WTC11 (cell line): ENCODE data around the gene WFDC1. TPM values are rescaled to one million over a fixed set of nuclear protein-coding genes. Genes with fewer than 3 reads are reported as not detected.

ENCODE experiments used
- ATAC-seq: fragments of 200-7000 bp; cut with Tn5 transposase; 2 replicates; pipeline ENCODE4 v1.10.0; 2021; ENCODE audit warnings: mild to moderate bottlenecking, moderate library complexity
- CTCF ChIA-PET: fragments of 300-600 bp; sonication (Branson Sonifier 250); formaldehyde crosslinking; loops from one replicate; lab custom pipeline; 2021; ENCODE audit warnings: antibody characterized with exemption; lab: Charles Lee
- POLR2A ChIA-PET: fragments of 350-600 bp; sonication (Branson Sonifier 250); formaldehyde crosslinking; loops from one replicate; lab custom pipeline; 2021; ENCODE audit warnings: antibody characterized with exemption; lab: Charles Lee
- DNase-seq: peaks from one replicate; pipeline ENCODE4 v3.0.0; 2021; ENCODE audit warnings: low spot score
- H3K27ac Mint-ChIP-seq: 2 replicates; pipeline ENCODE4 v1.8.0; 2021; ENCODE audit warnings: mixed read lengths
- H3K27me3 Mint-ChIP-seq: 2 replicates; pipeline ENCODE4 v1.8.0; 2021; ENCODE audit warnings: low read depth, mild to moderate bottlenecking, moderate library complexity, mixed read lengths
- H3K36me3 Mint-ChIP-seq: 2 replicates; pipeline ENCODE4 v1.8.0; 2021; ENCODE audit warnings: mixed read lengths
- H3K4me1 Mint-ChIP-seq: 2 replicates; pipeline ENCODE4 v1.8.0; 2022; ENCODE audit warnings: mixed read lengths
- H3K4me3 Mint-ChIP-seq: 2 replicates; pipeline ENCODE4 v1.8.0; 2021; ENCODE audit warnings: mild to moderate bottlenecking, moderate library complexity, mixed read lengths
- H3K9me3 Mint-ChIP-seq: 2 replicates; pipeline ENCODE4 v1.8.0; 2021; ENCODE audit warnings: mixed read lengths
- ATF6 ChIP-seq: sonication (generic); formaldehyde crosslinking; IDR thresholded peaks from 2 replicates; pipeline ENCODE4 v1.8.1; 2023; ENCODE audit warnings: mild to moderate bottlenecking, missing genetic modification reagents
- GRHL2 ChIP-seq: fragments of 250-450 bp; sonication (Bioruptor Pico); IDR thresholded peaks from 2 replicates; pipeline ENCODE4 v1.8.0; 2022; ENCODE audit warnings: mild to moderate bottlenecking, moderate library complexity; ENCODE audit not compliant: insufficient replicate concordance, severe bottlenecking
- KAT7 ChIP-seq: sonication (generic); formaldehyde crosslinking; IDR thresholded peaks from 2 replicates; pipeline ENCODE4 v1.8.1; 2023; ENCODE audit warnings: missing genetic modification reagents, mild to moderate bottlenecking, borderline replicate concordance
- NR3C1 ChIP-seq: sonication (generic); formaldehyde crosslinking; conservative IDR thresholded peaks from 2 replicates; pipeline ENCODE4 v1.8.1; 2023; ENCODE audit warnings: low read depth, mild to moderate bottlenecking, missing genetic modification reagents
- PRDM15 ChIP-seq: sonication (generic); formaldehyde crosslinking; IDR thresholded peaks from 2 replicates; pipeline ENCODE4 v1.8.0; 2022; ENCODE audit warnings: missing genetic modification reagents
- SOX15 ChIP-seq: fragments of 250-450 bp; sonication (Bioruptor Pico); IDR thresholded peaks from 2 replicates; pipeline ENCODE4 v1.9.0; 2021; ENCODE audit warnings: mild to moderate bottlenecking
- SP1 ChIP-seq: sonication (generic); formaldehyde crosslinking; conservative IDR thresholded peaks from 2 replicates; pipeline ENCODE4 v1.8.1; 2022; ENCODE audit warnings: missing genetic modification reagents
- USF2 ChIP-seq: sonication (generic); formaldehyde crosslinking; IDR thresholded peaks from 2 replicates; pipeline ENCODE4 v1.8.1; 2023; ENCODE audit warnings: mild to moderate bottlenecking, missing genetic modification reagents, moderate library complexity
- ZNF121 ChIP-seq: sonication (generic); formaldehyde crosslinking; IDR thresholded peaks from 2 replicates; pipeline ENCODE4 v1.8.0; 2023; ENCODE audit warnings: missing genetic modification reagents
- ZNF219 ChIP-seq: sonication (generic); formaldehyde crosslinking; IDR thresholded peaks from 2 replicates; pipeline ENCODE4 v1.8.0; 2023; ENCODE audit warnings: missing genetic modification reagents, mild to moderate bottlenecking, borderline replicate concordance
- ZNF263 ChIP-seq: sonication (generic); formaldehyde crosslinking; IDR thresholded peaks from 2 replicates; pipeline ENCODE4 v1.8.1; 2022; ENCODE audit warnings: low read depth, mild to moderate bottlenecking, moderate library complexity, missing genetic modification reagents
- total RNA-seq: library from RNA; stranded (reverse); gene quantifications from 3 replicates; pipeline ENCODE4 v1.2.3, GENCODE V29; 2021
- TF ChIP-seq, protein P1 (sequence below): fragments of 250-450 bp; sonication (Bioruptor Pico); IDR thresholded peaks from 2 replicates; pipeline ENCODE4 v1.9.0; 2021; ENCODE audit warnings: moderate library complexity, mild to moderate bottlenecking, inconsistent platforms, borderline replicate concordance
- TF ChIP-seq, protein P2 (sequence below): fragments of 250-450 bp; sonication (Bioruptor Pico); IDR thresholded peaks from 2 replicates; pipeline ENCODE4 v1.8.0; 2021; ENCODE audit warnings: mild to moderate bottlenecking
- TF ChIP-seq, protein P3 (sequence below): sonication (generic); formaldehyde crosslinking; IDR thresholded peaks from 2 replicates; pipeline ENCODE4 v1.8.0; 2022; ENCODE audit warnings: mild to moderate bottlenecking, missing genetic modification reagents

The WFDC1 gene
- total RNA-seq, 1 experiment from 2014 or later: 0.50 TPM

- no peak for TF ChIP-seq NR3C1 (CRISPR knock-in tag)
- no peak for TF ChIP-seq SP1 (CRISPR knock-in tag)
- no peak for TF ChIP-seq USF2 (CRISPR knock-in tag)
- TF ChIP-seq, protein P1, sequence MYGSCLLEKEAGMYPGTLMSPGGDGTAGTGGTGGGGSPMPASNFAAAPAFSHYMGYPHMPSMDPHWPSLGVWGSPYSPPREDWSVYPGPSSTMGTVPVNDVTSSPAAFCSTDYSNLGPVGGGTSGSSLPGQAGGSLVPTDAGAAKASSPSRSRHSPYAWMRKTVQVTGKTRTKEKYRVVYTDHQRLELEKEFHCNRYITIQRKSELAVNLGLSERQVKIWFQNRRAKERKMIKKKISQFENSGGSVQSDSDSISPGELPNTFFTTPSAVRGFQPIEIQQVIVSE (CRISPR knock-in tag): no peak
- no peak for TF ChIP-seq GRHL2 (CRISPR knock-in tag)
- no peak for TF ChIP-seq PRDM15 (CRISPR knock-in tag)
- TF ChIP-seq SOX15 (CRISPR knock-in tag): no peak
- no peak for TF ChIP-seq ZNF263 (CRISPR knock-in tag)
- TF ChIP-seq ZNF219 (CRISPR knock-in tag): no peak
Observed at GRCh38 chr16:84246679-84247077, 48.0 kb upstream of the WFDC1 start (continued).

DNA sequence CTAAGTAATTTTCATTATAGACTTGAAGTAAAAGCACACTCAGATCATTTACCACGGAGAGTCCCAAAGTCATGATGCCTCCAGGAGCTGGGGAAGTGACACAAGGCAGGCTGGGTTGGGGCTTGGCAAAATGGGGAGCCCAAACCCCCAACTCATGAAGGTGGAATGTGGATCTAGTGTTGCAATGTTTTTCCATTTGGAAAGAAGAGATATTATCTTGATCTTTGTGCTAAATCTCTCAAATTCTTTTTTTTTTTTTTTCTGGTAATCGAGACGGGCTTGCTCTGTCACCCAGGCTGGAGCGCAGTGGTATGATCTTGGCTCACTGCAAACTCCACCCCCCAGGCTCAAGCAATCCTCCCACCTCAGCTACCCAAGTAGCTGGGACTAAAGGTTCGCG lies 47.3 kb upstream of the WFDC1 start:
- ChIA-PET CTCF (no interaction called here), POLR2A (no interaction called here)
- Mint-ChIP-seq H3K27me3 (peaks cover 2% of the 10 kb centered on the region), H3K4me1 (0 out of 2 replicates have a peak, but pooled peaks cover 7% of the 10 kb centered on the region), H3K4me3 (no peak overlapping the region), H3K36me3 (no peaks in the 10 kb centered on the region), H3K27ac (no peak overlapping the region), H3K9me3 (peaks cover 19% of the 10 kb centered on the region)
- no peak for ATAC-seq
- TF ChIP-seq ZNF121 (no peak), ATF6 (no peak), SOX15 (CRISPR knock-in tag) (no peak), KAT7 (CRISPR knock-in tag) (no peak)
- no peak for DNase-seq

DNA sequence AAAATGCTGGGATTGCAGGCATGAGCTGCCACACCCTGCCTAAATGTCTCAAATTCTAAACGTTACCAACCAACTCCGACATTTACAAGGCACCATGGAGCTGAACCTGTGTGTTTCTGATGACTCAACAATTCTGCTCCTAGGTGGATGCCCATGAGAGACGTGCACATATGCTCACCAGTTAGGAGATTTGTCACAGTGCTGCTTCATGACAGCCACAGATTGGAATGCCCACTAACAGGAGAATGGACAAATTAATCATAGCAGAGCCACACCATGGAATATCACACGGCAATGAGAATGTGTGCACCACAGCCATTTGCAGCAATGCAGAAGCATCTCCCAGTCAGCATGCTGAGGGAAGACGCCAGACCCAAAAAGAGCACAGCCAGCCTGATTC lies 46.8 kb upstream of the WFDC1 start:
- DNase-seq (no peak), ATAC-seq (no peak)
- Mint-ChIP-seq H3K27ac (no peak overlapping the region), H3K36me3 (no peaks in the 10 kb centered on the region), H3K4me3 (no peak overlapping the region), H3K4me1 (0 out of 2 replicates have a peak, but pooled peaks cover 10% of the 10 kb centered on the region), H3K27me3 (peaks cover 2% of the 10 kb centered on the region), H3K9me3 (peaks cover 19% of the 10 kb centered on the region)
- TF ChIP-seq, protein P2, sequence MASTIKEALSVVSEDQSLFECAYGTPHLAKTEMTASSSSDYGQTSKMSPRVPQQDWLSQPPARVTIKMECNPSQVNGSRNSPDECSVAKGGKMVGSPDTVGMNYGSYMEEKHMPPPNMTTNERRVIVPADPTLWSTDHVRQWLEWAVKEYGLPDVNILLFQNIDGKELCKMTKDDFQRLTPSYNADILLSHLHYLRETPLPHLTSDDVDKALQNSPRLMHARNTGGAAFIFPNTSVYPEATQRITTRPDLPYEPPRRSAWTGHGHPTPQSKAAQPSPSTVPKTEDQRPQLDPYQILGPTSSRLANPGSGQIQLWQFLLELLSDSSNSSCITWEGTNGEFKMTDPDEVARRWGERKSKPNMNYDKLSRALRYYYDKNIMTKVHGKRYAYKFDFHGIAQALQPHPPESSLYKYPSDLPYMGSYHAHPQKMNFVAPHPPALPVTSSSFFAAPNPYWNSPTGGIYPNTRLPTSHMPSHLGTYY (CRISPR knock-in tag): no peak
- TF ChIP-seq, protein P3, sequence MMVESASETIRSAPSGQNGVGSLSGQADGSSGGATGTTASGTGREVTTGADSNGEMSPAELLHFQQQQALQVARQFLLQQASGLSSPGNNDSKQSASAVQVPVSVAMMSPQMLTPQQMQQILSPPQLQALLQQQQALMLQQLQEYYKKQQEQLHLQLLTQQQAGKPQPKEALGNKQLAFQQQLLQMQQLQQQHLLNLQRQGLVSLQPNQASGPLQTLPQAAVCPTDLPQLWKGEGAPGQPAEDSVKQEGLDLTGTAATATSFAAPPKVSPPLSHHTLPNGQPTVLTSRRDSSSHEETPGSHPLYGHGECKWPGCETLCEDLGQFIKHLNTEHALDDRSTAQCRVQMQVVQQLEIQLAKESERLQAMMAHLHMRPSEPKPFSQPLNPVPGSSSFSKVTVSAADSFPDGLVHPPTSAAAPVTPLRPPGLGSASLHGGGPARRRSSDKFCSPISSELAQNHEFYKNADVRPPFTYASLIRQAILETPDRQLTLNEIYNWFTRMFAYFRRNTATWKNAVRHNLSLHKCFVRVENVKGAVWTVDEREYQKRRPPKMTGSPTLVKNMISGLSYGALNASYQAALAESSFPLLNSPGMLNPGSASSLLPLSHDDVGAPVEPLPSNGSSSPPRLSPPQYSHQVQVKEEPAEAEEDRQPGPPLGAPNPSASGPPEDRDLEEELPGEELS (CRISPR knock-in tag): no peak
- CTCF ChIA-PET: no interaction called here
- POLR2A ChIA-PET: no interaction called here
